HL-60 (cell line): ENCODE data around the gene EPHA4.

Source experiments
- GABPA ChIP-seq: IDR thresholded peaks from 2 replicates; pipeline ENCODE4 v1.6.1; 2012; ENCODE audit warnings: low read depth
- POLR2AphosphoS5 ChIP-seq: IDR thresholded peaks from 2 replicates; pipeline ENCODE4 v1.6.1; 2012; ENCODE audit warnings: low read depth
- REST ChIP-seq: IDR thresholded peaks from 2 replicates; pipeline ENCODE4 v1.6.1; 2012; ENCODE audit warnings: low read depth; ENCODE audit not compliant: insufficient replicate concordance
- SPI1 ChIP-seq: IDR thresholded peaks from 2 replicates; pipeline ENCODE4 v1.6.1; 2012; ENCODE audit warnings: low read depth, mild to moderate bottlenecking, borderline replicate concordance
- TF ChIP-seq, protein P1 (sequence below): IDR thresholded peaks from one replicate; pipeline ENCODE4 v1.5.1; 2011; ENCODE audit warnings: low read length, control low read depth, inconsistent platforms; ENCODE audit not compliant: insufficient read depth

DNA sequence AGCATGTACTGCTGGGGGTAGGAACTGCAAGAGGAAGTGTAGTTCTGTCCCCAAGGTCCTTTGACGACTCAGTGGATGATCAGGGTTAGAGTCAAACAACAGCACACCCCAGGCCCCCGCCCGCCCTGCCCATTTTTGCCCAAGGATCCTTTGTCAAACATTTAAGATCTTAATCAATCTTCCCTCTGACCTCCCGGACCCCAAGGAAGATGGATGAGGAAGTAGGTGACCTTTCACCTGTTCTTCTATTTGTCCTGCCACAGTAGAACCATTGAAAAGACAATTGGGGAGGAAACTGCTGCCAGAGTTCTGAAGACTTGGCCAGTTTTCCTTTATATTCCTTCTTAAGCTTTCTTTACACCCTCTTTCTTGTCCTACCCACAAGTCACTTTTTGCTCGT, 12.1 kb downstream of the EPHA4 start:
- TF ChIP-seq, protein P1, sequence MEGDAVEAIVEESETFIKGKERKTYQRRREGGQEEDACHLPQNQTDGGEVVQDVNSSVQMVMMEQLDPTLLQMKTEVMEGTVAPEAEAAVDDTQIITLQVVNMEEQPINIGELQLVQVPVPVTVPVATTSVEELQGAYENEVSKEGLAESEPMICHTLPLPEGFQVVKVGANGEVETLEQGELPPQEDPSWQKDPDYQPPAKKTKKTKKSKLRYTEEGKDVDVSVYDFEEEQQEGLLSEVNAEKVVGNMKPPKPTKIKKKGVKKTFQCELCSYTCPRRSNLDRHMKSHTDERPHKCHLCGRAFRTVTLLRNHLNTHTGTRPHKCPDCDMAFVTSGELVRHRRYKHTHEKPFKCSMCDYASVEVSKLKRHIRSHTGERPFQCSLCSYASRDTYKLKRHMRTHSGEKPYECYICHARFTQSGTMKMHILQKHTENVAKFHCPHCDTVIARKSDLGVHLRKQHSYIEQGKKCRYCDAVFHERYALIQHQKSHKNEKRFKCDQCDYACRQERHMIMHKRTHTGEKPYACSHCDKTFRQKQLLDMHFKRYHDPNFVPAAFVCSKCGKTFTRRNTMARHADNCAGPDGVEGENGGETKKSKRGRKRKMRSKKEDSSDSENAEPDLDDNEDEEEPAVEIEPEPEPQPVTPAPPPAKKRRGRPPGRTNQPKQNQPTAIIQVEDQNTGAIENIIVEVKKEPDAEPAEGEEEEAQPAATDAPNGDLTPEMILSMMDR = no peak
- no peak for TF ChIP-seq SPI1
- TF ChIP-seq POLR2AphosphoS5 = no peak
- TF ChIP-seq REST = no peak
- TF ChIP-seq GABPA = no peak
